Skin of body (tissue), 2 donors: Measurements from ENCODE around the gene COL16A1. TPM values are rescaled to one million over a fixed set of nuclear protein-coding genes. Genes with fewer than 3 reads are reported as not detected.
A peak's percentile ranks its signal among the peaks of the same experiment; 100 is the strongest.
"Not testable (repeated sequence)": the region's sequence is repeated elsewhere in the genome, so short reads cannot be mapped to it uniquely, and the experiment has no call there.

ENCODE experiments used
- DNase-seq: peaks from one replicate; lab custom pipeline; 2025; lab: John Stamatoyannopoulos, UW
- total RNA-seq: library from RNA; depleted of rRNA; stranded (reverse); fragments of >200 nt; gene quantifications from one replicate; pipeline ENCODE4 v1.2.3, GENCODE V29; 2014

The COL16A1 gene
- total RNA-seq, 1 donor from 2014 or later: 257 TPM

- not testable (repeated sequence) for DNase-seq
These were observed 3.3 kb upstream of the COL16A1 start for GRCh38 chr1:31707059-31707600.

GRCh38 chr1:31706384-31707058 lies 2.7 kb upstream of the COL16A1 start:
- no peak for DNase-seq

- peak; percentile 56 for DNase-seq
These were observed 1.5 kb upstream of the COL16A1 start for GRCh38 chr1:31705080-31705866.

- peak; percentile 87 for DNase-seq
These were observed 658 bp upstream of the COL16A1 start for GRCh38 chr1:31704271-31705079.

- DNase-seq: no peak
These were observed 897 bp downstream of the COL16A1 start for GRCh38 chr1:31702836-31703404.

GRCh38 chr1:31701091-31701736 lies 2.6 kb downstream of the COL16A1 start:
- peak; percentile 95 for DNase-seq

GRCh38 chr1:31700468-31701090 lies 3.2 kb downstream of the COL16A1 start:
- DNase-seq: no peak

GRCh38 chr1:31699341-31699891 lies 4.4 kb downstream of the COL16A1 start:
- DNase-seq: no peak

- no peak for DNase-seq
These were observed 6.3 kb downstream of the COL16A1 start for GRCh38 chr1:31697369-31697984.

GRCh38 chr1:31696242-31696641 lies 7.6 kb downstream of the COL16A1 start:
- DNase-seq: no peak

- no peak for DNase-seq
These were observed 8.5 kb downstream of the COL16A1 start for GRCh38 chr1:31695327-31695726.

- DNase-seq: peak; percentile 62
These were observed 8.9 kb downstream of the COL16A1 start for GRCh38 chr1:31694964-31695313.

GRCh38 chr1:31694069-31694963 lies 9.5 kb downstream of the COL16A1 start:
- DNase-seq: peak; percentile 86

- no peak for DNase-seq
These were observed 10.6 kb downstream of the COL16A1 start for GRCh38 chr1:31693231-31693630.

GRCh38 chr1:31691951-31692350 lies 11.9 kb downstream of the COL16A1 start:
- no peak for DNase-seq

GRCh38 chr1:31691446-31691845 lies 12.4 kb downstream of the COL16A1 start:
- no peak for DNase-seq

- no peak for DNase-seq
These were observed 12.9 kb downstream of the COL16A1 start for GRCh38 chr1:31690921-31691320.

GRCh38 chr1:31689854-31690253 lies 14.0 kb downstream of the COL16A1 start:
- DNase-seq: no peak

GRCh38 chr1:31689379-31689778 lies 14.4 kb downstream of the COL16A1 start:
- no peak for DNase-seq
